D341Med (cell line): Measurements from ENCODE around the gene POLN.
"Not testable (repeated sequence)": the region's sequence is repeated elsewhere in the genome, so short reads cannot be mapped to it uniquely, and the experiment has no call there.

Experiments used
- DNase-seq: peaks from one replicate; pipeline ENCODE4 v3.0.0; 2012; ENCODE audit warnings: low spot score

POLN gene

GRCh38 chr4:2275044-2275397, 33.1 kb upstream of the POLN start:
- DNase-seq: not testable (repeated sequence)

- no peak for DNase-seq
These were observed 32.6 kb upstream of the POLN start for GRCh38 chr4:2274320-2275043.

GRCh38 chr4:2273657-2274319, 31.9 kb upstream of the POLN start:
- DNase-seq: no peak

- no peak for DNase-seq
These were observed 31.3 kb upstream of the POLN start for GRCh38 chr4:2273221-2273620.

- DNase-seq: no peak
These were observed 30.9 kb upstream of the POLN start for GRCh38 chr4:2272828-2273120.

GRCh38 chr4:2272026-2272827, 30.3 kb upstream of the POLN start:
- no peak for DNase-seq

- no peak for DNase-seq
These were observed 29.5 kb upstream of the POLN start for GRCh38 chr4:2271279-2272025.

- DNase-seq: no peak
These were observed 28.6 kb upstream of the POLN start for GRCh38 chr4:2270341-2271165.

- no peak for DNase-seq
These were observed 27.8 kb upstream of the POLN start for GRCh38 chr4:2269618-2270163.

- no peak for DNase-seq
These were observed 27.2 kb upstream of the POLN start for GRCh38 chr4:2269206-2269531.

GRCh38 chr4:2268357-2269205, 26.7 kb upstream of the POLN start:
- no peak for DNase-seq

- no peak for DNase-seq
These were observed 25.9 kb upstream of the POLN start for GRCh38 chr4:2267841-2268240.

- DNase-seq: no peak
These were observed 25.4 kb upstream of the POLN start for GRCh38 chr4:2267320-2267811.

- no peak for DNase-seq
These were observed 24.9 kb upstream of the POLN start for GRCh38 chr4:2266821-2267220.

GRCh38 chr4:2266181-2266580, 24.3 kb upstream of the POLN start:
- no peak for DNase-seq

- no peak for DNase-seq
These were observed 23.5 kb upstream of the POLN start for GRCh38 chr4:2265113-2266110.

- DNase-seq: no peak
These were observed 22.6 kb upstream of the POLN start for GRCh38 chr4:2264481-2265041.

- DNase-seq: no peak
These were observed 22.0 kb upstream of the POLN start for GRCh38 chr4:2263926-2264321.

- DNase-seq: no peak
These were observed 21.0 kb upstream of the POLN start for GRCh38 chr4:2262944-2263250.
